Breast epithelium (tissue), 4 donors: Measurements from ENCODE around the gene GJA10. TPM values are rescaled to one million over a fixed set of nuclear protein-coding genes. Genes with fewer than 3 reads are reported as not detected.

Experiments used
- DNase-seq, 2 donors: peaks; one replicate each; pipeline ENCODE4 v3.0.0-alpha.2; 2019; ENCODE audit warnings: low spot score in 2 of 2
- H3K27ac ChIP-seq, 2 donors: fragments of 200-600 bp; sonication (generic) in 1 of 2; one replicate each; pipeline ENCODE4 v1.5.1; 2016 to 2019; ENCODE audit warnings: mild to moderate bottlenecking in 1 of 2
- H3K27me3 ChIP-seq, 2 donors: fragments of 200-600 bp; sonication (generic) in 1 of 2; one replicate each; pipeline versions ENCODE4 v1.5.1 to v1.6.0; 2017 to 2019; ENCODE audit warnings: control low read depth in 1 of 2, mild to moderate bottlenecking in 1 of 2
- H3K36me3 ChIP-seq: fragments of 200-600 bp; one replicate; pipeline ENCODE4 v1.5.1; 2019
- H3K4me1 ChIP-seq, 2 donors: fragments of 200-600 bp; sonication (generic); one replicate each; pipeline ENCODE4 v1.5.1; 2016 to 2019; ENCODE audit warnings: control low read depth in 1 of 2
- H3K4me3 ChIP-seq, 3 donors: fragments of 200-600 bp; sonication (generic); 1 replicate in 2 of 3; 2 replicates in 1 of 3; pipeline ENCODE4 v1.5.1; 2016 to 2019; ENCODE audit warnings: mild to moderate bottlenecking in 3 of 3, moderate library complexity in 2 of 3
- H3K9me3 ChIP-seq, 2 donors: fragments of 200-600 bp; sonication (generic) in 1 of 2; one replicate each; pipeline ENCODE4 v1.5.1; 2016 to 2019; ENCODE audit warnings: control low read depth in 1 of 2
- CTCF ChIP-seq, 3 donors: fragments of 450-650 bp; IDR thresholded peaks; one replicate each; pipeline ENCODE4 v1.5.1; 2016 to 2017; ENCODE audit warnings: antibody characterized with exemption in 3 of 3, mild to moderate bottlenecking in 3 of 3, moderate library complexity in 3 of 3
- POLR2A ChIP-seq: fragments of 450-650 bp; IDR thresholded peaks from one replicate; pipeline ENCODE4 v1.6.1; 2016; ENCODE audit warnings: antibody characterized with exemption, mild to moderate bottlenecking, moderate library complexity
- POLR2AphosphoS5 ChIP-seq, 3 donors: sonication (generic); formaldehyde crosslinking; IDR thresholded peaks; one replicate each; pipeline ENCODE4 v1.6.1; 2017; ENCODE audit warnings: antibody characterized with exemption in 3 of 3
- intact Hi-C: fragments of 100-400 bp; cut with DNase I; formaldehyde crosslinking; loops from one replicate; pipeline ENCODE4 v1.15.1; 2023; ENCODE audit warnings: low total_unique reads
- total RNA-seq, 3 donors: library from RNA; depleted of rRNA; stranded (reverse); fragments of >200 nt; gene quantifications; one replicate each; pipeline ENCODE4 v1.1.0, GENCODE V29; 2016

GJA10 gene
- total RNA-seq, 3 donors from 2014 or later: not detected

- TF ChIP-seq POLR2A: no peak
- no peak for TF ChIP-seq POLR2AphosphoS5 (IDR thresholded peaks at IDR 0.05)
- no peak for TF ChIP-seq CTCF (IDR thresholded peaks at IDR 0.05)
- no peaks in the 10 kb centered on the region for H3K36me3 ChIP-seq
- H3K9me3 ChIP-seq: no peaks in the 10 kb centered on the region
- no peak overlapping the region for H3K27ac ChIP-seq
- H3K4me1 ChIP-seq: no peaks in the 10 kb centered on the region
- intact Hi-C loops: no loop called here
- no peak for DNase-seq
- H3K27me3 ChIP-seq: no peaks in the 10 kb centered on the region
- H3K4me3 ChIP-seq: no peak overlapping the region
Measured at GRCh38 chr6:89862698-89863097, 31.6 kb upstream of the GJA10 start.

- intact Hi-C loops: no loop called here
- TF ChIP-seq CTCF (IDR thresholded peaks at IDR 0.05) (no peak), POLR2A (no peak), POLR2AphosphoS5 (IDR thresholded peaks at IDR 0.05) (no peak)
- Histone ChIP-seq H3K27ac (no peak overlapping the region), H3K4me1 (no peaks in the 10 kb centered on the region), H3K27me3 (no peaks in the 10 kb centered on the region), H3K36me3 (no peaks in the 10 kb centered on the region), H3K9me3 (no peaks in the 10 kb centered on the region), H3K4me3 (no peak overlapping the region)
- DNase-seq: no peak
Measured at GRCh38 chr6:89866024-89866678, 28.1 kb upstream of the GJA10 start.

- H3K27me3 ChIP-seq: no peaks in the 10 kb centered on the region
- H3K27ac ChIP-seq: no peak overlapping the region
- no peak for DNase-seq
- no peaks in the 10 kb centered on the region for H3K4me1 ChIP-seq
- H3K9me3 ChIP-seq: no peaks in the 10 kb centered on the region
- H3K36me3 ChIP-seq: no peaks in the 10 kb centered on the region
- TF ChIP-seq POLR2A (no peak), CTCF (IDR thresholded peaks at IDR 0.05) (no peak), POLR2AphosphoS5 (IDR thresholded peaks at IDR 0.05) (no peak)
- intact Hi-C loops: no loop called here
- no peak overlapping the region for H3K4me3 ChIP-seq
Measured at GRCh38 chr6:89873721-89874120, 20.5 kb upstream of the GJA10 start.

DNA sequence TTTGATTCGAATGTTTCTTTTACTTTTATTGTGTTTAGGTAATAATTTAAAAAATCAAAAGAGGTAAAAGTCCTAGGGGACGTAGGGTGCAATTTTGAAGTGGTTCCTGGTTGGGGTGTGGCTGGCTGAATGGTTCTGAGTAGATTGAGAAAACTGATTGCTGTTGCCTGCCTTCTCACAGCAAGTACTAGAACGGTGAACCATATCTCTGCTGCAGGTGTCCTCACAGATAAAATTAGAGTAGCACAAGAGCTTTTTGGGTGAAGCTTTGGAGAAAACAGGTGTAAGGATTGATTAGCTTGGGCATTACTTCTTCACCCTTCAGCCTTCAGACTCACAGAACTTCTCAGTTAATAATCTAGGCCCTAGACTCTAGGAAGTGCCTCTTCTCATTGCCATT, 19.8 kb upstream of the GJA10 start:
- no peak for TF ChIP-seq POLR2A
- no peak for TF ChIP-seq POLR2AphosphoS5 (IDR thresholded peaks at IDR 0.05)
- no peak for TF ChIP-seq CTCF (IDR thresholded peaks at IDR 0.05)
- H3K27me3 ChIP-seq: no peaks in the 10 kb centered on the region
- no peaks in the 10 kb centered on the region for H3K9me3 ChIP-seq
- intact Hi-C loops: no loop called here
- H3K4me3 ChIP-seq: no peak overlapping the region
- no peaks in the 10 kb centered on the region for H3K4me1 ChIP-seq
- DNase-seq: no peak
- no peaks in the 10 kb centered on the region for H3K36me3 ChIP-seq
- no peak overlapping the region for H3K27ac ChIP-seq

DNA sequence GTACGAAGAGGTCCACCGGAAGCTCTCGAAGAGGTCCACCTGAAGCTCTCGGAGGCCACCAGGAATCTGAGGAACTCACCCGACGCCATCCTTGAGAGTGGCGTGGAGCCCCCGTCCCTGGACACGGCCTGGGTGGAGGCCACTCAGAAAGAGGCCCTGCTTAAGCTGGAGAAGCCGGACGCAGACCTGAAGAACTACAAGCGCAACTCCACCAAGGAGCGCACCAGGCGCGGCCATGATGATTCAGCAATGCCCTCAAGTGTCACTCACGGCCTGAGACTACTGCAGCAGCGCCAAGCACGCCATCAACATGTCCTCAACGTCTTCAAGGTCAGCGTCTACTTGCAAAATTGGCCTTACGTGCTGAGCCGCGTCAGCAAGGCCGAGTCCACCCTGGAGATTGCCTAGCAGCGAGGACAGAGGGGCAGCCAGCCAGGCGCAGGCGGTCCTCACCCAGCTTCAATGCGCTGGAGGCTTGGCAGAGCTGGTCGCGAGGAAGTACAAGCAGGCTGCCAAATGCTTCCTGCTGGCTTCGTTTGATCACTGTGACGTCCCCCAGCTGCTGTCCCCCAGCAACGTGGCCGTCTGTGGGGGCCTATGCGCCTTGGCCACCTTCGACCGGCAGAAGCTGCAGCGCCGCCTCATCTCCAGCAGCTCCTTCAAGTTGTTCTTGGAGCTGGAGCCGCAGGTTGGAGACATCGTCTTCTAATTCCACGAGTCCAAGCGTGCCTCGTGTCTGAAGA, 7.7 kb upstream of the GJA10 start:
- no peaks in the 10 kb centered on the region for H3K4me1 ChIP-seq
- H3K27ac ChIP-seq: no peak overlapping the region
- H3K27me3 ChIP-seq: peaks cover 0 to 6% of the 10 kb centered on the region in 2 donors
- no peak for DNase-seq
- TF ChIP-seq POLR2AphosphoS5 (IDR thresholded peaks at IDR 0.05): no peak
- no peak for TF ChIP-seq CTCF (IDR thresholded peaks at IDR 0.05)
- TF ChIP-seq POLR2A: no peak
- H3K9me3 ChIP-seq: no peaks in the 10 kb centered on the region
- intact Hi-C loops: no loop called here
- H3K4me3 ChIP-seq: no peak overlapping the region
- no peaks in the 10 kb centered on the region for H3K36me3 ChIP-seq
